Thyroid gland (tissue), 4 donors: ENCODE data around the gene ALDH7A1.

ENCODE experiments used
- POLR2A ChIP-seq, 2 donors: fragments of 450-650 bp; IDR thresholded peaks; one replicate each; pipeline ENCODE4 v1.6.1; 2017; ENCODE audit warnings: antibody characterized with exemption in 2 of 2, mild to moderate bottlenecking in 2 of 2, moderate library complexity in 1 of 2
- TF ChIP-seq, protein P1 (sequence below), 6 experiments: fragments of 200-600 bp in 3 of 6; fragments of 450-650 bp in 3 of 6; sonication (generic) in 3 of 6; IDR thresholded peaks; one replicate each; pipeline ENCODE4 v1.5.1; 2016 to 2019; ENCODE audit warnings: antibody characterized with exemption in 6 of 6, mild to moderate bottlenecking in 2 of 6, inconsistent platforms in 1 of 6, moderate library complexity in 1 of 6

DNA sequence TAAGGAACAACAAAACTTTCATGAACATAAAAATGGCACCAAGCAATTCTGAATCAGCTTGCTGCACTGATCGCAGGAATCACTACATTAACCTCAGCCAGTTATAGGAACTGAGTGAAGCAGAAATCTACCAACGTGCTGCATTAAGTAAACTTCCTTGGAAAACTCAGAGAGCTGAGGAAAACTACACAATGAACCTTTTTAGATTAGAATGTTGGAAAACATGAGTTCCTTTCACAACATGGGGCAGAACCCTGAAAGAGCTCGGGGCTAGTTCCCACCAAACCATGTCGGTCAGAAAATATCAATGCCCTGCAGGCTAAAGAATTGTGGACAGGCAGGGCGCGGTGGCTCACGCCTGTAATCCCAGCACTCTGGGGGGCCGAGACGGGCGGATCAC lies 19.4 kb downstream of the ALDH7A1 start:
- TF ChIP-seq, protein P1, sequence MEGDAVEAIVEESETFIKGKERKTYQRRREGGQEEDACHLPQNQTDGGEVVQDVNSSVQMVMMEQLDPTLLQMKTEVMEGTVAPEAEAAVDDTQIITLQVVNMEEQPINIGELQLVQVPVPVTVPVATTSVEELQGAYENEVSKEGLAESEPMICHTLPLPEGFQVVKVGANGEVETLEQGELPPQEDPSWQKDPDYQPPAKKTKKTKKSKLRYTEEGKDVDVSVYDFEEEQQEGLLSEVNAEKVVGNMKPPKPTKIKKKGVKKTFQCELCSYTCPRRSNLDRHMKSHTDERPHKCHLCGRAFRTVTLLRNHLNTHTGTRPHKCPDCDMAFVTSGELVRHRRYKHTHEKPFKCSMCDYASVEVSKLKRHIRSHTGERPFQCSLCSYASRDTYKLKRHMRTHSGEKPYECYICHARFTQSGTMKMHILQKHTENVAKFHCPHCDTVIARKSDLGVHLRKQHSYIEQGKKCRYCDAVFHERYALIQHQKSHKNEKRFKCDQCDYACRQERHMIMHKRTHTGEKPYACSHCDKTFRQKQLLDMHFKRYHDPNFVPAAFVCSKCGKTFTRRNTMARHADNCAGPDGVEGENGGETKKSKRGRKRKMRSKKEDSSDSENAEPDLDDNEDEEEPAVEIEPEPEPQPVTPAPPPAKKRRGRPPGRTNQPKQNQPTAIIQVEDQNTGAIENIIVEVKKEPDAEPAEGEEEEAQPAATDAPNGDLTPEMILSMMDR (IDR thresholded peaks at IDR 0.05), result no peak
- no peak for TF ChIP-seq POLR2A (IDR thresholded peaks at IDR 0.05)
